Stimulated activated CD8-positive, alpha-beta memory T cell treated with anti-CD3 and anti-CD28 coated beads, Interleukin-12 subunit alpha, Interleukin-12 subunit beta, amount 100 ng/mL, for 4 hours (primary cell): ENCODE data around the gene EBI3.
"Not testable (repeated sequence)": the region's sequence is repeated elsewhere in the genome, so short reads cannot be mapped to it uniquely, and the experiment has no call there.

Source experiments
- DNase-seq: peaks from one replicate; pipeline ENCODE4 v3.0.0-alpha.2; 2020; ENCODE audit warnings: low read depth

Gene EBI3

GRCh38 chr19:4278419-4279266 is 49.3 kb downstream of the EBI3 start, which contains the start of gene SHD:
Gene SHD, plus strand, starts transcription at chr19:4279266. Its CDS starts 798 bp downstream, at chr19:4280064.
- no peak for DNase-seq

- no peak for DNase-seq
Observed at GRCh38 chr19:4279267-4279529, 49.9 kb downstream of the EBI3 start.

- no peak for DNase-seq
Observed at GRCh38 chr19:4279530-4280422, 50.5 kb downstream of the EBI3 start.

- DNase-seq, result no peak
Observed at GRCh38 chr19:4284176-4284958, 55.0 kb downstream of the EBI3 start.

- DNase-seq, result no peak
Observed at GRCh38 chr19:4284974-4285373, 55.7 kb downstream of the EBI3 start.

- DNase-seq, result not testable (repeated sequence)
Observed at GRCh38 chr19:4286141-4286540, 56.8 kb downstream of the EBI3 start.
